ENCODE data around the gene DACT2.

GRCh38 chr6:168349718-168350210 lies 30.2 kb upstream of the DACT2 start:
- TF ChIP-seq CTCF (IDR thresholded peaks at IDR 0.05 in 4 of 5, conservative IDR thresholded peaks at IDR 0.05 in 1 of 5) (no peak), POLR2A (IDR thresholded peaks at IDR 0.05) (no peak)

Data from gastrocnemius medialis (tissue), 4 donors.